GM19240 (cell line): Measurements from ENCODE around the gene MXRA7.

ENCODE experiments used
- DNase-seq: peaks from one replicate; pipeline ENCODE4 v3.0.0; 2011; ENCODE audit warnings: low spot score; ENCODE audit not compliant: insufficient read length

MXRA7 gene

GRCh38 chr17:76678330-76678729 lies 32.4 kb downstream of the MXRA7 start:
- DNase-seq = no peak

GRCh38 chr17:76677406-76677805 lies 33.4 kb downstream of the MXRA7 start:
- DNase-seq = no peak

- DNase-seq = no peak
These were observed 34.1 kb downstream of the MXRA7 start for GRCh38 chr17:76676629-76677028.

- DNase-seq = no peak
These were observed 35.1 kb downstream of the MXRA7 start for GRCh38 chr17:76675648-76676047.

- no peak for DNase-seq
These were observed 36.2 kb downstream of the MXRA7 start for GRCh38 chr17:76674600-76674999.

GRCh38 chr17:76673729-76674128 lies 37.0 kb downstream of the MXRA7 start:
- DNase-seq = no peak

GRCh38 chr17:76672892-76673291 lies 37.9 kb downstream of the MXRA7 start:
- no peak for DNase-seq

- no peak for DNase-seq
These were observed 38.4 kb downstream of the MXRA7 start for GRCh38 chr17:76672270-76672851.

- no peak for DNase-seq
These were observed 38.9 kb downstream of the MXRA7 start for GRCh38 chr17:76671912-76672262.

GRCh38 chr17:76671123-76671911 lies 39.4 kb downstream of the MXRA7 start:
- peak; percentile 99 for DNase-seq

- DNase-seq = no peak
These were observed 40.0 kb downstream of the MXRA7 start for GRCh38 chr17:76670718-76671122.

- no peak for DNase-seq
These were observed 40.6 kb downstream of the MXRA7 start for GRCh38 chr17:76670020-76670717.

- DNase-seq = no peak
These were observed 42.8 kb downstream of the MXRA7 start for GRCh38 chr17:76667786-76668453.

- no peak for DNase-seq
These were observed 43.3 kb downstream of the MXRA7 start for GRCh38 chr17:76667491-76667755.

GRCh38 chr17:76660656-76661042 lies 50.1 kb downstream of the MXRA7 start:
- DNase-seq = no peak

GRCh38 chr17:76659928-76660655 lies 50.7 kb downstream of the MXRA7 start:
- DNase-seq = no peak

- DNase-seq = no peak
These were observed 52.5 kb downstream of the MXRA7 start for GRCh38 chr17:76658242-76658662.

GRCh38 chr17:76657505-76658241 lies 53.1 kb downstream of the MXRA7 start:
- DNase-seq = no peak

- no peak for DNase-seq
These were observed 56.4 kb downstream of the MXRA7 start for GRCh38 chr17:76654408-76654807.

GRCh38 chr17:76650504-76650903 lies 60.3 kb downstream of the MXRA7 start:
- no peak for DNase-seq

- DNase-seq = no peak
These were observed 64.1 kb downstream of the MXRA7 start for GRCh38 chr17:76646712-76647111.
